ENCODE data around the gene PLEKHA7.
A peak's percentile ranks its signal among the peaks of the same experiment; 100 is the strongest.

PLEKHA7 gene

DNA sequence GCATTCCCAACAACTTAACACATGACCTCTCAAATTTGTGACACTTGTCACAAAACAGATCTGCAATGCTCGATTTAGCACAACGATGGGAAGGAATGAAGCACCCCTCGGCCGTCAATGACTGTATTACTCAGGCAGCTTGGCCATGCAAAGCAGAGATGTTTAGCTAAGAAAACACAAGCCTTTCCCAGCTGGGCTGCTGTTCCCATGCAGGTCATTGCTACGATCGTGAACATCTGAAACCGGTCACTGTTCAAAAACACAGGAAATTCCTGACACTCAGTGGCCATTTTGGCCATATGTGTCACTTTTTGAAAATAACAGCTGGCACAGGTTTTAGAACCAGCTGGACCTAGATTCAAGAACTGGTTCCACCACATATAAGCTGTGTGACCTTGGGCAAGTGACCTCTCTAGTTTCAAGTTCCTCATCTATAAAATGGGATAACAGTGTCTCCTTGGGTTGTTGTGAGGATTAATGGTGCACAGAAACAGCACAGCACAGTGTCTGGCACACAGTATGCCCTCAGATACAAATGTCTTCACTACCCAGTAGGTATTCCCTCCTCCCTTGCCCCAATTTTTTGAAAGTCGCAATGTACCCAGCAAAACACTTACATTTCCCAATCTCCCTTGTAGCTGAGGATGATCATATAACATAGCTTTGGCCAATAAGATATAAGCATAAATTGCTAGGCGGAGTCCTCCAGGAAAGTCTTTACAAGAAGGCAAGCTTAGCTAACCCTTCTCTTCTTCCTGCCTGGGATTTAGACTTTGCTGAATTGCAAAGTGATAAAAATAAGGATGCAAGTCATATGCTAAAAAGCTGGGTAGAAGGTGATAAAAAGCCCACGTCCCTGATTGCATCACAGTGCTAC, 182.7 kb downstream of the PLEKHA7 start:
- no peak for DNase-seq

- no peak for DNase-seq
Observed at GRCh38 chr11:16827139-16827538, 187.1 kb downstream of the PLEKHA7 start.

DNA sequence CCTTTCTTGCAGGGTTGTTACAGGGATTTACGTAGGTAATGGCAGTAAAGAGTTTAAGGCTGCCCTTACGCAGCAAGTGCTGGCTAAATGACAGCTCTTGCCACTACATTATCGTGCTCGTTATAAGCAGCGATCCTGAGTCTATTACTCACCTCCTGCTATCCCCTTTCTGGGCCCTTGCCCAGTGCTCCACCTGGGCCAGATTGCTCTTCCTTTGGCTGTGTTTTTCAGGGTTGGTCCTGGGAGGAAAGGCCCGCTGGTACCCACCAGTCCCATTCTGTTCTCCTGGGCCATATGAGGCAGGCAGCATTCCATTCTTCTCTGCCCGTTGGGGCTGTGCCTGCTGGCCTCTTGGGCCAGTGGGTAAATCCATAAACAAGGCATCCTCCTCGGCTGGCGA, 188.2 kb downstream of the PLEKHA7 start:
- DNase-seq: no peak

GRCh38 chr11:16825101-16825500, 189.1 kb downstream of the PLEKHA7 start:
- DNase-seq: no peak

DNA sequence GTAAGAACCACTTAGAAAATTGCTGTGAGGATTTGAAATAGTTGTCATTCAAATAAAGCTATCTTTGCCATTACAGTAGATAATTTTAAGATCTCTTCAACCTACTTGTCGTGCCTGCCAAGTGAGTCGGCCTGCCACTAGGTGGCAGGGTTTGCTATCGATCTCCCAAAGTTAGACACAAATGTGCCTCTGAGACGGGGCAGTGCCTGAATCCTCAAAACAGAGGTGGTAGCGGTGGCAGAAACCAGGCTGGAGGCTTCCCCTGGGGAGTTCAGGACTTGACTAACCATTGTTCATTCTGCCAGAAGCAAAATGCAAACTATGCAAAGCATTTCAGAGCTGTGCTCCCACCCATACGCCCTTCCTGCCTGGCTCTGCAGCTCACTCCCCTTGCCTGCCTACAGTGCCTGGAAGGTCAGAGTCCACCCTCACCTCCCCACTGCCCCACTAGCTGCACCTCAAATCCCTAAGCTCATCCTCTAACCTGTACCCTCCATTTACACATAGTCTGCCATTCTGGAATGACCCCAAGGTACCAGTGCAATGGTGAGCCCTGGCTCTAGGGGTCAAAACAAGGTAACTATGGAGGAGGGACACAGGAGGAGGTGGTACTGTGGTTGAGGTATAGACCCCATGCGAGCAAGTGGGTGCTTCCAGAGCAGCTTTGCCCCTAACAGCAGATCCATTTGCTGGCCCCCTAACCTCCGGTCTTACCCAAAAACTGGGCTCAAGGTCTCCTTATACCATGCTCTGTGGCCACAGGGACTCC, 193.7 kb downstream of the PLEKHA7 start:
- peak; percentile 25 to 85 for DNase-seq

DNA sequence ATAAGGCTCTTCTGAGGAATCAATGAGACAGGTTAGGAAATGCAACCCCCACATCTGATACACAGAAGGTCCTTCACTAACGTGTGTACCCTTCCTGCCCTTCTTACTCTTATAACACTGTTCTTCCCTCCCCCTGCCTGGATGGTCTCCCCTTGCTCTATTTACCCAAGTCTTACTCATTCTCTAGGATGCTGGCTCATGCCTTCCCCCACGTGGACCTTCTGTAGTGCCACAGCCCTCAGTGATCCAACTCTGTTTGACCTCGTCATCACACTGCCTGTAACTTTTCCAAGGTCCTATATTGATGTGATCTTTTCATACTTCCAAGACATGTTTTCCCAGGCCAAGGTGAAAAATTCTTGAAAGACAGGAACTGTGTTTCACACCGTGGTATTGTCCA, 195.9 kb downstream of the PLEKHA7 start:
- DNase-seq: no peak

- peak; percentile 74 to 77 for DNase-seq
Observed at GRCh38 chr11:16817351-16817750, 196.9 kb downstream of the PLEKHA7 start.

DNA sequence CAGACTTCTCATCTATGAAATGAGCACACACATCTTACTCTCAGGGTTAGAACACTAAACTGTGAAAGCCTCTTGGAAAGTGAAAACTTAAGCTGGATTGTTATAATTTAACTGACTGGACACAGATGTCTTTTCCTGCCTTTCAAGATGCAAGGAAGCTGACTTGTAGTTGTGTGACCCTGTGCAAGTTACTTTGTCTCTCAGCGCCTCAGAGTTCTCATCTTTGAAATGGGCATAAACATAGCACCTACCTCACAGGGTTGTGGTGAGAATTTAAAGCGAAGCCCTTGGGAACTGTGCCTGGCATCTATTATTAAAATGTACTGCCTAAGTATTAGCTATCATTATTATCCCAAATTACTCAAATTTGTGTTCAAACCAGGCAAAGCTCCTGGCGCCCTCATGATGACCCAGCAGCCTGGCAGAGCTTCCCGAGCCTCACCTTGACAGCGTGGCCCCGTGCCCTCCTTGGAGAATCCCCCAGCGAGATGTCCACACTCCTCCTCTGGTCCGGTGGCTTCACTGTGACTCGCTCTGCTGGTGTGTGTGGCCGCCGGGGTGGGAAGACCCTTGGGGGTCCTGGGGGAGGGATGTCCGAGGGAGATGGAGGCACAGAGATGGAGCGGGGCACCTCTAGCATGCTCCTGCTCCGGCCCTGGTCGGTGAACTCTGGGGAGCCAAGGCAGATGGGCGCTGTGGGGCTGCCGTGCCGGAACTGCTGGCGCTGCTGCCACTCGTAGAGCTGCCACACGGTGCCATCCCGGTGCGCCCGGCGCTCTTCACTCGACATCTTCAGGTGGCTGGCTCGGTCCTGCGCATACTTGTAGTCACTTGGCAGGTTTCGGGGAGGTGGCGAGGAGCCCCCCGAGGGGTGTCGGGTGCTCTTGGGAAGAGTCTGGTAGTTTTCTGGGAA, 197.6 kb downstream of the PLEKHA7 start:
- DNase-seq: no peak

- DNase-seq: peak in 1 of 2 experiments; percentile 53
Observed at GRCh38 chr11:16815047-16815767, 199.0 kb downstream of the PLEKHA7 start.

GRCh38 chr11:16814410-16815046, 199.7 kb downstream of the PLEKHA7 start:
- DNase-seq: no peak

DNA sequence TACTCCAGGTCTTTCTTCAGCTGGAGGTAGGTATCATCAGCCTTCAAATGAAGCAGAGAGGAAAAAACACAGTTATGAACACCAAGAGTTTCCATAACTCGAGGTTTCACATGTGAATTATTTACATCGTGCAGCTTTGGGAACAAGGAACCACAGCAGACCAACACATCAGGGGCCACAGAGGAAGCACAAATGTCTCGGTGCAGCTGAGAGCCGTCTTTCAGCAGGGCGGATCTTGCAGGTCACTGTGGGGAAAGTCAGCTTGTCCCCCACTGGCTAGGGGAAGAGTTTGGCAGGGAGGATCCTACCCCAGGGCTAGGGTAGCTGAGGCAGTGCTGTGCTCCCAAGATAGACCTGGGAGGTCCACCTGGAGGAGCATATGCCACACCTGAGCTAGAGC, 201.1 kb downstream of the PLEKHA7 start:
- DNase-seq: no peak

DNA sequence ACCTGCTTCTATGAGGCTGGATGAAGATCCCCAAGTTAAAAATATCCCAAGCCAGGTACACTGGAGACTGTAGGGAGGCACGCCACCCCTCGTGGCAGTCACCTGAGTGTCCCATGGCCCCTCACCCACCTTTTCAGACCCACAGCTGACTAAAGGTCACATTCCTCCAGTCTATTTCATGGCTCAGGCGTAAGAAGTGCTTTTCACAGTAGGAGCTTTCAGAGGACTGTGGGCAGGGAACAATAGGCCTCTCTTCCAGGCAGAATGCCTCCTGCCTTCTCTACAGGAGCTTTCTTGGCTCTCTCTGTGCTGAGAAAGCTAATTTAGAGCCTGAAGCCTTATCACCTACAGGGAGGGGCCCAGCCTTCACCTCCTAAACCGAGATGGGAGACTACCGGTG, 201.9 kb downstream of the PLEKHA7 start:
- DNase-seq: no peak

DNA sequence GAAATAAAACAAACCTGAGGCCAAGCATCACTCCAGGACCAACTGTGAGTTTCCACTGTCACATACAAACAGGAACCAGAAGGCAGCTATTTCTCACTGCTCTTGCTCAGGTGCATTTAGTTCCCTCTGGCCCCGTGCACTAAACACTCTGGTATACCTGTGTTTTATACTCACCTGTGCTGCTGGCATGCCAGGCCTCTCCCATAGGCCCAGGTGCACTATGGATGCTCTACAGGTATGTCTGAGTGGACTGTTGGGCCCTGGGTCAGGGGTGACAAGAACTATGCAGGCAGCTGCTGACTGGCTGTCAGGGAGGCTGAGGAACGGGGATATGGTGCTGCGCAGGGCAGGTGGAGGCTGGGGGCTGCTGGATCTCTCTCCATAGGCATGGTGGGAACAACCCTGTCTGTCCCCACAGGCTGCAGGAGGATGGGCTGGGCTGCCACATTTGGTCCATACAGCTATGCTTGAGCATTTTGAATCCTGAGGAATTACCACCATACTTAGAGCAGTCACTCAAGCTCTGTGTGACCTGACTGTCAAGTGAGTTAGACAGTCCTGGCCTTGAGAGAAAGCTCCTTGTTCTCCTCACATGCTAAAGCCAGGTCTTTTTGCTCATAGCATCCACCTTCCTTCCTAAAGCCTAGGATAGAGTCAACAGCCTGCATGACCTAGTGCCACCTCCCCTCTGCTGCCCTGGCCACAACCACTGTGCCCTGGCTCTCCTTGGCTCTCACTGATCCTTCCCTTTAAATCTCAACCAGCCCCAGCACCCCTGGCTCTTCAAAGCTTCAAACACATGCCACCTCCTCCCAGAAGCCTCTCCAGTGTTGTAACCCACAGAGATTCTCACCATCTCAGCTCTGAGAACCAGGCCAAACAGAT, 202.8 kb downstream of the PLEKHA7 start:
- no peak for DNase-seq

DNA sequence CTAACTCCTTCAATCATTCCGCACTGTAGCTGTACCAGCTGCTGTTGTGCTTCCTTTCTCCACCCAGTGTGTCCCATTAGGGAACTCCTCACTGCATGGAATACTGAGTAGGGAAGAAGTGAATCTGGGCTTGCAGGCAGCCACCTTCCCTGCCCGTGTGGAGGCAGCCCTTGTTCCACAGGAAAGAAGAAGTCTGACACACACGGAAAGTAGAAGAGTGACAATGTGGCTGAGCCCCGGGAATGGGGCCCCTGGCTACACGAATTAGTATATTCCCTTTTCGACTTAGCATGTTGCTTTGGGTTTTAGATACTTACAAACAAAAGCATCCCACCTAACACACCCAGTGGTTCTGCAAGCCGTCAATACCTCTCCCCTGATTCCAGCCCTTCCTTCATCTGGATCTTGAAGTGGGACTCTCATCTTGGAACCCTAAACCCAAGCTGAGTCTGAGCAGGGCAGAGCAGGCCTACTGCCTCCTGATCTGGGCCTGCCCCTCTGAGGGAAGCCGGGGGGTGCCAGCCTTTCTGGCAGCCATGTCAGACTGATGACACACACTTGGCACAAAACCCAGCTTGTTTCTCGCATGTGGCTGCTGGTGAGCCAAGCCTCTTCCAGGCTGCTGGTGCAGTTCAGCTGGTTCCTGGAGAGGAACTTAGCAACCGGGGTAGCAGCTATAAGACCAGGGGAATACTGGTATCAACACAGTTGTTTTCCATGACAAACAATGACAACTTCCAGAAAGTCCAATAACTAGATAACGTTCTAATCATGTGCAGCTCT, 204.1 kb downstream of the PLEKHA7 start:
- DNase-seq: peak; percentile 90 to 96

DNA sequence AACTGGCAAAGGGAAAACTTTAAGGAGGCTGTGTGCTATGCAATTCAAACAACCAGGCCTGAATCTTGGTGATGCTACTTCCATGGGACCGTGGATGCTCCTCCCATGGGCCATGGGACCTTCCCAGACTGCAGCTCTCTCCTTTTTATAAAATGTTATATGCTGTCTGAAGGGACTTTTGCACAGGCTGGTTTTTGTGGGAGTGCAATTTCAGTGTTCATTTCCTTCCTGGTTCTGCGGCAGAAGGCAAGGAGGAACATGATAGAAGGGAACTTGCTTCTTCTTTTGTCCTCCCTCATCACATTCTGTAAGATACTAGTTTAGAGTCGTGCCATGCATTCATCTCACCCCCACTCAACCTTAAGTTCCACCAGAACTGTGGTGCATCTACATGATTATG, 206.9 kb downstream of the PLEKHA7 start:
- DNase-seq: no peak

GRCh38 chr11:16806791-16807190, 207.4 kb downstream of the PLEKHA7 start:
- peak; percentile 75 to 78 for DNase-seq

DNA sequence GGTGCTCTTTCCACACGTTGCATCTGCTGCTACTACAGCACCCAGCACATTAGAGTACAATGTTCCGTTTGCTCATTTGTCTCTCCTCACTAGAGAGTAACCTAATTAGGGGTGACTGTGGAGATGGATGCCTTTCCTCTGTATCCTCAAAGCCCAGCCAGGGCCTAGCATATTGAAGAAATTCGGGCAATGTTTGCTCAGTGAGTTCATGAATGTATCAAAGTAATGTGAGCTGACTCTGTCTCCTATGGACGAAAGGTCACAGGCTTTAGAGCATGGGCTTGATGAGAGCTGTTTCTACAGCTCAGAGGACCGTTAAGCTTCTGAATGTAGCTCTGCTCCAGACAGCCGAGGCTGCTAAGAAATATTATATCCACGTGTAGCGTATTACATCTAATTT, 208.3 kb downstream of the PLEKHA7 start:
- no peak for DNase-seq

- DNase-seq: no peak
Observed at GRCh38 chr11:16804104-16804947, 209.9 kb downstream of the PLEKHA7 start.
